NCI-H1105 treated with DMSO at 0.1 percent for 48 hours (cell line): ENCODE measurements around the gene EFCAB6.

Experiments used
- DNase-seq: peaks from one replicate; lab custom pipeline; 2025; lab: John Stamatoyannopoulos, UW

Gene EFCAB6

DNA sequence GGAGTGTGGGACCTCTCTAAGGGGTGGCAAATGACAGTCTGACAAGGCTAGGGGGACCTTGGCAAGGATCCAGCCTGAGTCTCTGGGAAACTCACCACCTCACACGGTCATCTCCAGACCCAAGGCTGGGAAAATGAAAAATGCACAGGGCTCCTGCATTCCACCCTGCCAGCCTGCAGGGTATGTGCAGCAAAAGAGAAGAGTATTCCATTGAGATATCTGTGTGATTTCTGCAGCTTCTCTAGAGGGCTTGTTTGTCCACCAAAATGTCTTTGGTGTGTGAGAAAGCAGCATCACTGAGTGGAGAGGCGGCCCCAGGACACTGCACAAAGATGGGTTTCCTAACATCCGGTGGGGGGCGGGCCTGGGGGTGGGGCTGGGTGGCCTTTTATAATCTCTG, 177.8 kb downstream of the EFCAB6 start:
- DNase-seq, result no peak

DNA sequence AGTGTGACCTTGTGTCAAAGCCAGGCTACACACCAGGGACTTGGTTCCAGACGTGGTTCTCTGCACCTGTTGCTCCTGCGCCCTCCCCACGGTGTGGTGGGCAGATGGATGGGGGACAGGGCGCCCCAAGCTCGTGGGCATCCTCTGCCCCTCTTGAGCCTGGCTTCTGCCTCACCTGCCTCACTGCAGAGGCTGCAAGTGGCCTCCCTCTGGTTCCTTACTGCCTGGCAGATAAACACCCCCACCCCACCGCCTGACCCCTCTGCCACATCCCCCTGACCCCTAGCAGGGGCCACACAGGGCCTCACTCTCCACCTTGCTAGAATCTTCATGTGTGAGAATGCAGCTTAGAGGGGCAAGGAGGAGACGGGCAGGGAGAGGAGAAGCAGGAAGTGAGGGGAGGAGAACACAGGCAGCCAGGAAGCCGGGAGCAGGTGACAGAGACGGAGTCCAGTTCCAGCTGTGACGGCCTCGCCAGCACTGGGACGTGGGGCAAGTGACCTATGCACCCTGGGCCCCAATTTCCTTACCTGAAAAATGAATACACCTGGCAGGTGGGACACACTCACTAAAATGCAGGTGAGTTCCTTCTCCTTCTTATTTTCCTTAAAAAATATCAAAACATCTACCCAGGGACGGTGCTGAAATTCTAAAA, 178.3 kb downstream of the EFCAB6 start:
- DNase-seq, result no peak

GRCh38 chr22:43631846-43632245, 180.3 kb downstream of the EFCAB6 start:
- DNase-seq, result no peak

DNA sequence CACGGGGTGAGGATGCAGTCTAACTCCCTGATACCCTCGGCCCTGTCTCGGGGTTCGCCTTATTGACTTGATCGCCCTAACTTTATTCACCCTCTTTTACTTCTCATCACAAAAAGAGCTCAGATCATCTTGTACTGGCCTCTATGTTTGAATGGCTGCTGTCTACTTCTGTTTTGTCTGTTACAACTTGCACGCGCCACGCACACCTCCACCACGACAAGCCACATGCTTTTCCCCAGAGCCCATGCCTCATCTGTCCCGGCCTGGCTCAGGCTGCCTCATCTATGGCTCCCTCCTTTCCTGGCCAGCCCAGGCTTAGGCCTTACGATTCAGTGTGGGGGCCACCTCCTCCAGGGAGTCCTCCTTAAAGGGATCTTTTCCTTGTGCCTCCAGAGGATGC, 180.9 kb downstream of the EFCAB6 start:
- no peak for DNase-seq

GRCh38 chr22:43630451-43630850, 181.7 kb downstream of the EFCAB6 start:
- no peak for DNase-seq

DNA sequence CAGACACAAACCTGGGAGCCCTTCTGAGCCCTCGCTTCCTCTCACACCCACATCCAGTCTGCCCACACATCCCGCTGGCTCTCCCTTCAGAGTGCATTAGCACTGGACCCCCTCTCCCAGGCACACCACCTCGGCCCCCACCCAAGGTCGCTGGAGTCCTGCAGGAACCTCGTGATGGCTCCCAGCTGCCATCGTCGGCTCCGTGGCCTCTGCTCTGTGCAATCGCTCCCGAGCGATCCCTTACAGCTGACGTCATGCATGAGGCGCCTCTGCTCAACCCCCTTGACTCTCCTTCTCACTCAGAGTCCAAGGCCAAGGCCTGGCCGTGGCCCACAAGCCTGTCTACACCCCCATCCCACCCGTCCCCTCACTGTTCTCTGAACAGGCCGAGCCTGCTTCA, 183.9 kb downstream of the EFCAB6 start:
- no peak for DNase-seq

DNA sequence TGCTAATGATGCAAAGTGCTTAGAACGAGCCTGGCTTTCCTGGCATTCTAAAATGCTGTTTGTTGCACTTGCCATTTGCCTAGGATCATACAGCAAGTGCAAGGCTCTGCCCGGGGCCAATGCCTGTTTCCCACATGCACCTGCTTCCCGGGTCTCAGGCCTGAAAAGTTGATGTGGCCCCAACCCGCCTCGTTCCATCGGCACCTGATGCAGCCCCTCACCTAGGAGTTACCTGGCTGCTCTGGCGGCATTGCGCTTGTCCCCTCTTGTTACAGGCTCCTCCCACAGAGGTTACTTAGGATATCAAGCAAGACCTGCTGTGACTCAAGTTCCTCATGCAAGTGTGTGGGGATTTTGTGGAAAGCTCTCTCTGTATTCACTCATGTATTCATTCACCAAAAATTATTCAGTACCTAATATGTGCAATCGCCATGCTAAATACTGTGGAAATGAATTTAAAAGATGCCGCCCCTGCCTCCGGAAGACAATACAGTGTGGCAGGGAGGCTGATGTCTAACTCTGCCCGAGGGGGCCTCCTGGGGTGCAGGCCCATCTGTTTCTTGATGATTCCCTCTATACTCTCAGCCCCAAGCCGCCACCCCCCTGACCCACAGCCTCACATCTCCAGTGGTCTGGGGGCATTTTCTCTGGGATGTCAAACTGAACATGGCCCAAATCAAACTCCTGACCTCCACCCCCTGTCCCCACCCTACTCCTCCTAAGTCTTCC, 184.5 kb downstream of the EFCAB6 start:
- no peak for DNase-seq

DNA sequence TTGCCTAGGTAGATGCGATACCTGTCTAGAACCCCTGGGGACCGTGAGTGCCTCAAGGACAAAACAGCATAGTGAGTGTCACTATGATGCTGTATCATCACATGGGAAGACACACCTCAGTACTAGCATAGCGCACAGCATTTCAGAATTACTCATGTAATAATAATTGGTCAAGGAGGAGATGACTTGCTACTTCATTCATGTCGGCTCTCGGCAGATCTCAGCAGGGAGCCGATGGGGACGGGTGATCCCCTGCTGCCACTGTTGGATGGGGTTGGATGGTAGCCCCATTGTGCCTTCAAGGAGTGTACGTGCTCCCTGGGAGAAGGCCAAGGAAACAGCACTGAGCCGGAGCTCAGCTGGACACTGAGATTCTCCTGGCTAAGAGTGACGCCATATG, 186.9 kb downstream of the EFCAB6 start:
- DNase-seq, result no peak

- no peak for DNase-seq
Measured at GRCh38 chr22:43624144-43624998, 187.7 kb downstream of the EFCAB6 start.

GRCh38 chr22:43622886-43623285, 189.2 kb downstream of the EFCAB6 start:
- no peak for DNase-seq

- DNase-seq, result no peak
Measured at GRCh38 chr22:43620197-43620596, 191.9 kb downstream of the EFCAB6 start.

GRCh38 chr22:43618517-43618916, 193.6 kb downstream of the EFCAB6 start:
- DNase-seq, result no peak

- DNase-seq, result no peak
Measured at GRCh38 chr22:43616645-43617044, 195.5 kb downstream of the EFCAB6 start.

DNA sequence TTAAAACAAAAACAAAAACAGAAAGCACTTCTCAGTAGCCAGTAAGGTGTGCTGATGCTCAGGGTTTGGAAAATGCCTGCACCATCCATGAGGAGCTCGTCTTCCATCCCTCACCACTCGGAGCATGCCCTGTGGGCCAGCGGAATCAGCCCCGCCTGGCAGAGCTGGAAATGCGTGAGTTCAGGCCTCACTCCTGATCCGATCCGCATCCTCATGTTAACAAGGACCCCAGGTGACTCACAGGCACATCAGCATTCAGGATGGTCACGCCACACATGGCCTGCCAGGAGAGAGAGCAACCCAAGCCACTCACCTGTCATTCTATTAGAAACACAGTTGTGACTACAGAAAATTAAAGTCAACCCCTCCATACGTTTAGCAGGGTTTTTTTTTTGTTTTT, 211.8 kb downstream of the EFCAB6 start:
- DNase-seq, result no peak

DNA sequence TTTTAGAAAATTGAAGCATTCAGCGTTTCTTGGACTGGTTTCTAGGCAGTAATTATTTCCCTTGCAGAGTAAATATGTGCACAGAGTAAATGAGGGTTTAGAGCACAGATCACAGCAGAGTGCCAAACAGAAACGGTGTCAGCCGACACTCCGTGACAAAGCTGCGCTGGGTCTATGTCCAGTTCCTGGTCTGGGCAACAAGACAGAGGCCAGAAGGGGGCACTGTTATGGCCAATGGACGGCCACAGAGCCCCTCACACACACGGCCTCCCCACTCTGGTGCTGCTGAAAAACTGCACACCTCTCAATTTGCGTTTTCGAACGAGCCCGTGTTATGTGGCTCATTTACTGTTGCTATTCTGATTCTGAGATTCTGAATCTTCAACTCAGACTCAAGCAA, 219.6 kb downstream of the EFCAB6 start:
- peak; percentile 1 for DNase-seq

DNA sequence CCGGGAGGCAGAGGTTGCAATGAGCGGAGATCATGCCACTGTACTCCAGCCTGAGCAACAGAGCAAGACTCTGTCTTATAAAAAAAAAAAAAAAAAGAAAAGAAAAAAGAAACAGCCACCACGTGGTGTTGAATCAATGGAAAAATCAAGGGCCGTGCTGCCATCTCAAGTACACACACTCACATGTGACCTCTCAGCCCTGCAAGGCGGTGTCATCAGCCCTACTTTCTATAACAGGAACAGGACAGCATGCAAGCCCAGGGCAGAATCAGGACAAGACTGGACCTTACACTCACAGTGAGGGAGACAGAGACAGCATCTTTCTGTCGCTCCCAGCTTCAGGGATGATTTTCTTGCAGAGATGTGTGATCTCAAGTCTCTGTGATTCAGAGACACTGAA, 220.7 kb downstream of the EFCAB6 start:
- no peak for DNase-seq

DNA sequence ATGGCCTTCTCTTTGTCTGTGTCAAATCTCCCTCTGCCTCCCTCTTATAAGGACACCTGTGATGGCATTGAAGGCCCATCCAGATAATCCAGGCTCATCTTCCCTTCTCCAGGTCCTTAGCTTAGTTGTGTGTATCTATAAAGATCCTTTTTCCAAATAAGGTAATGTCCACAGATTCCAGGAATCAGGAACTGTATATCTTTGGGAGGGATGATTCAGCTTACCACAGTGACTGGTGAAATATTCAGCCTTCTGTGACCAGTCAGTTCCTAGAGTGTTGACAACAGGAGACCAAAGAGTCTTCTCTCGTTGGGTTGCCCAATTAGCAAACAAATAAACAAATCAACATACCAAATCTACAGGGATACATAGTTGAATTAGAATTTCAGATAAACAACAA, 224.5 kb downstream of the EFCAB6 start:
- DNase-seq, result no peak

- DNase-seq, result no peak
Measured at GRCh38 chr22:43583501-43583900, 228.6 kb downstream of the EFCAB6 start.

- no peak for DNase-seq
Measured at GRCh38 chr22:43582394-43582793, 229.7 kb downstream of the EFCAB6 start.

DNA sequence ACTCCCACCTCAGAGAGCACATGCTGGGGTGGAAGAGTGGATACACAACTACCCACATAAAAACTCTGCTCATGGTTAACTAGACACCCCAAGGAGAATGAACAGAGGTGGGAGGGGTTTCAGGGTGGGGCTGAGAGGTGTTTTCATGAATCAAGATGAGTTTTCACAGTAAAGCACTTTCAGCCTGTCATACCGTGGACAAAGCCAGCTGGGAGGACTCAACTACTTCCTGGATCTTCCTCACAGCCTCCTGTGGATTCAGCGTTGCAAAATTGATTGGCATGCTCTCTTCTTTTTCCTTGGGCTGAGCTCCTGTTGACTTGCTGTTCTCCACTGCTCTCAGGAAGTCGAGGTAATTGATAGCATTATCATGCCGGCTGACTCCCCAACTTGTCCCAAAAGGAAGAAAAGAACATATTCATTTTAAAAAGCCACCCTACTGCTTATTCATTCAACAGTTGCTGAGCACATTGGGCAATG, 231.8 kb downstream of the EFCAB6 start:
- no peak for DNase-seq

DNA sequence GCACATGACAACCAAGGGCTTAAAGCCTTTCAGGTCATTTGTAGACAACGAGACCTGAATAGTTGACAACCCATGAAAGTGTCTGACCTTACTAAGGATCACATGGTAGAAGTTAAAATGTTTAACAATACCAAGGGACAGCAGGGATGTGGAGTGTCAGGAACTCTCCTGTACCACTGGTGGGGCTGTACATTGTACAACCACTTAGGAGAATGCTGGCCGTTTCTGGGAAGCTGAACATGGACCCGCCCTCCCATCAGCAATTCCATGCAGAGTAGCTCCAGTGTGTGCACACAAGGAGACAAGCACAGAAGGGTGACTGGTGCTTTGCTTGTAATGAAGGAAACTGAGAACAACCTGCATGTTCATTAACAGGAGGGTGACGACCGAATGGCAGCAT, 237.4 kb downstream of the EFCAB6 start:
- no peak for DNase-seq

- no peak for DNase-seq
Measured at GRCh38 chr22:43572710-43573109, 239.4 kb downstream of the EFCAB6 start.

DNA sequence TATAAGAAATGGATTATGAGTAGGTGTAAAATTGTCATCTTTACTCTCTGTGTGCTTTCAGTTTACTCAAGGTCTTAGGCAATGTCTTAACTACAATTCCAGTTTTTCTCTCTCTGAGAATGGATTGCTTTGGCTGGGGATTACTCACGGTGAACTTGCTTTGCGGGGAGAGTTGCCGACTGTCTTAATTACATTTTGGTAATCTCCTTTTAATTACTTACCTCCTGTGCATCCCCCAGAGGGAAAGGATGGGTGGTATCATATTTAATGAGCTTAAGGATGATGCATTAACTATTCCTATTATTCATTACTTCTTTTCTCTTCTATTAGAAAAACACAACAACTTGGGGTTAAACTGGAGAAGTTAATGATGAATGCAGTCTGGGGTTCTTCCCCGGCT, 240.9 kb downstream of the EFCAB6 start:
- DNase-seq, result no peak
